Measurements from ENCODE around the gene ARL17B.
"Not testable (repeated sequence)": the region's sequence is repeated elsewhere in the genome, so short reads cannot be mapped to it uniquely, and the experiment has no call there.

- not testable (repeated sequence) for TF ChIP-seq CTCF, POLR2A (IDR thresholded peaks at IDR 0.05)
Measured at GRCh38 chr17:46407155-46407554, 45.6 kb upstream of the ARL17B start.

All from right lobe of liver (tissue), 4 donors.